HCT116 (cell line): ENCODE measurements around the gene NRIP2.

Experiments
- CEBPB ChIP-seq: IDR thresholded peaks from 2 replicates; pipeline ENCODE4 v1.6.1; 2012; ENCODE audit warnings: low read depth
- EZH2 ChIP-seq: fragments of 200-600 bp; sonication (generic); IDR thresholded peaks from 2 replicates; pipeline ENCODE4 v1.6.1; 2017; ENCODE audit warnings: antibody characterized with exemption, mixed run types
- EZH2phosphoT487 ChIP-seq: fragments of 200-600 bp; IDR thresholded peaks from 2 replicates; pipeline ENCODE4 v1.6.1; 2018; ENCODE audit warnings: antibody characterized with exemption, borderline replicate concordance
- JUND ChIP-seq: IDR thresholded peaks from 2 replicates; pipeline ENCODE4 v1.6.1; 2012
- POLR2A ChIP-seq: IDR thresholded peaks from 2 replicates; pipeline ENCODE4 v1.7.0; 2011; ENCODE audit warnings: borderline replicate concordance; ENCODE audit not compliant: insufficient read depth, insufficient read length; ENCODE audit errors: extremely low read depth
- POLR2AphosphoS5 ChIP-seq: IDR thresholded peaks from 2 replicates; pipeline ENCODE4 v1.6.1; 2011; ENCODE audit warnings: mild to moderate bottlenecking, low read depth, low read length, moderate library complexity
- SIN3A ChIP-seq: IDR thresholded peaks from 2 replicates; pipeline ENCODE4 v1.6.1; 2012; ENCODE audit warnings: low read depth
- ZFX ChIP-seq: fragments of 450-650 bp; IDR thresholded peaks from 2 replicates; pipeline ENCODE4 v1.6.1; 2017
- ZNF274 ChIP-seq: fragments of 200-500 bp; sonication (Bioruptor generic); IDR thresholded peaks from 2 replicates; pipeline ENCODE4 v1.6.1; 2014; ENCODE audit warnings: mild to moderate bottlenecking, low read depth, low read length, inconsistent platforms
- TF ChIP-seq, protein P1 (sequence below): IDR thresholded peaks from 2 replicates; pipeline ENCODE4 v1.6.1; 2012; ENCODE audit warnings: low read depth
- TF ChIP-seq, protein P2 (sequence below), 3 experiments: fragments of 200-600 bp in 1 of 3; sonication (generic) in 1 of 3; IDR thresholded peaks in 2 of 3; conservative IDR thresholded peaks in 1 of 3; 2 replicates each; pipeline ENCODE4 v1.5.1; 2012 to 2017; ENCODE audit warnings: low read depth in 2 of 3, low read length in 2 of 3, antibody characterized with exemption in 1 of 3, borderline replicate concordance in 1 of 3, control low read depth in 1 of 3, mild to moderate bottlenecking in 1 of 3, mixed read lengths in 1 of 3, mixed run types in 1 of 3, moderate library complexity in 1 of 3; ENCODE audit not compliant: insufficient read depth in 1 of 3
- TF ChIP-seq, protein P3 (sequence below): IDR thresholded peaks from 2 replicates; pipeline ENCODE4 v1.6.1; 2012
- TF ChIP-seq, protein P4 (sequence below): IDR thresholded peaks from 2 replicates; pipeline ENCODE4 v1.6.1; 2012

DNA sequence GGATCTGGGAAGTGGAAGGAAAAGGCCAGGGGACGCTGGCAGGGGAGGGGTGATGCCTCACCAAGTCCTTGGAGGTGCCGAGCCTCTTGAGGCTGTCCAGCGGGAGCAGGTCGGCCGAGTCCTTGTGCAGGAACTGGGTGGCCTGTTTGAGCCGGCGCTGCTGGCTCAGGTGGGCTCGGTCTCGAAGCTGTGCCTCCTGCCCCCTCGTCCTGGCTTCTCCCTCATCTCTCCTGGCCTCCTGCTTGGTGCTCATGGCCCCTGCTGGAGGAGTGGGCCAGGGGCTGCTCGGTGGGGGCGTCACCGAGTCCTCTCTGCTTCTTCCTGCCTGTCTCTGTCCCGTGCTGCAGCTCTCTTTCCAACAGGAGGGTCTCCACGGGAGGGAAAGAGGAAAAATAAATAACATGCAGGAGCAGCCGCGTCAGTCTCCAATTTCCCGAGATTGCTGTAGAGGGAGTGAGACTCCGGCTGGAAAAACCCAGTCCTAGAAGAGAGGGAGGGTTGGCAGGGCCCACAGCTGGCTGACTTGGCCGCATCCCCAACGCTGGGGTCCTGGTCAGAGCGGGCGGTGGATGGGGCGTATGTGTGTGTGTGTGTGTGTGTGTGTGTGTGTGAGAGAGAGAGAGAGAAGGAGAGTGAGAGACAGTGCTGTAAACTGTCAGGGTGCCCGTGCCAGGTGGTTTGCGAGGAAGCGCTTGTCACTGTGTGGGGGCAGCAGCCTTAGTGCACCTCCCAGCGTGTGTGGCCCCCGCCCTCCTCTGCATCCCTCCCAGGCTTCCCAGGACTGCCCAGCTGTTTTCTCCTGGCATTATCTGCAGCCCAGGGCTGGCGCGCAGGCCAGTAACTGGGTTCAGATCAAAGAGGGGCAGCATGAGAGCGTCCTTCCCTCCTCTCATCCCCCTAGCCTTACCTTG is at the start of gene NRIP2:
- TF ChIP-seq, protein P1, sequence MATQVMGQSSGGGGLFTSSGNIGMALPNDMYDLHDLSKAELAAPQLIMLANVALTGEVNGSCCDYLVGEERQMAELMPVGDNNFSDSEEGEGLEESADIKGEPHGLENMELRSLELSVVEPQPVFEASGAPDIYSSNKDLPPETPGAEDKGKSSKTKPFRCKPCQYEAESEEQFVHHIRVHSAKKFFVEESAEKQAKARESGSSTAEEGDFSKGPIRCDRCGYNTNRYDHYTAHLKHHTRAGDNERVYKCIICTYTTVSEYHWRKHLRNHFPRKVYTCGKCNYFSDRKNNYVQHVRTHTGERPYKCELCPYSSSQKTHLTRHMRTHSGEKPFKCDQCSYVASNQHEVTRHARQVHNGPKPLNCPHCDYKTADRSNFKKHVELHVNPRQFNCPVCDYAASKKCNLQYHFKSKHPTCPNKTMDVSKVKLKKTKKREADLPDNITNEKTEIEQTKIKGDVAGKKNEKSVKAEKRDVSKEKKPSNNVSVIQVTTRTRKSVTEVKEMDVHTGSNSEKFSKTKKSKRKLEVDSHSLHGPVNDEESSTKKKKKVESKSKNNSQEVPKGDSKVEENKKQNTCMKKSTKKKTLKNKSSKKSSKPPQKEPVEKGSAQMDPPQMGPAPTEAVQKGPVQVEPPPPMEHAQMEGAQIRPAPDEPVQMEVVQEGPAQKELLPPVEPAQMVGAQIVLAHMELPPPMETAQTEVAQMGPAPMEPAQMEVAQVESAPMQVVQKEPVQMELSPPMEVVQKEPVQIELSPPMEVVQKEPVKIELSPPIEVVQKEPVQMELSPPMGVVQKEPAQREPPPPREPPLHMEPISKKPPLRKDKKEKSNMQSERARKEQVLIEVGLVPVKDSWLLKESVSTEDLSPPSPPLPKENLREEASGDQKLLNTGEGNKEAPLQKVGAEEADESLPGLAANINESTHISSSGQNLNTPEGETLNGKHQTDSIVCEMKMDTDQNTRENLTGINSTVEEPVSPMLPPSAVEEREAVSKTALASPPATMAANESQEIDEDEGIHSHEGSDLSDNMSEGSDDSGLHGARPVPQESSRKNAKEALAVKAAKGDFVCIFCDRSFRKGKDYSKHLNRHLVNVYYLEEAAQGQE: no peak
- TF ChIP-seq, protein P2, sequence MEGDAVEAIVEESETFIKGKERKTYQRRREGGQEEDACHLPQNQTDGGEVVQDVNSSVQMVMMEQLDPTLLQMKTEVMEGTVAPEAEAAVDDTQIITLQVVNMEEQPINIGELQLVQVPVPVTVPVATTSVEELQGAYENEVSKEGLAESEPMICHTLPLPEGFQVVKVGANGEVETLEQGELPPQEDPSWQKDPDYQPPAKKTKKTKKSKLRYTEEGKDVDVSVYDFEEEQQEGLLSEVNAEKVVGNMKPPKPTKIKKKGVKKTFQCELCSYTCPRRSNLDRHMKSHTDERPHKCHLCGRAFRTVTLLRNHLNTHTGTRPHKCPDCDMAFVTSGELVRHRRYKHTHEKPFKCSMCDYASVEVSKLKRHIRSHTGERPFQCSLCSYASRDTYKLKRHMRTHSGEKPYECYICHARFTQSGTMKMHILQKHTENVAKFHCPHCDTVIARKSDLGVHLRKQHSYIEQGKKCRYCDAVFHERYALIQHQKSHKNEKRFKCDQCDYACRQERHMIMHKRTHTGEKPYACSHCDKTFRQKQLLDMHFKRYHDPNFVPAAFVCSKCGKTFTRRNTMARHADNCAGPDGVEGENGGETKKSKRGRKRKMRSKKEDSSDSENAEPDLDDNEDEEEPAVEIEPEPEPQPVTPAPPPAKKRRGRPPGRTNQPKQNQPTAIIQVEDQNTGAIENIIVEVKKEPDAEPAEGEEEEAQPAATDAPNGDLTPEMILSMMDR (IDR thresholded peaks at IDR 0.05 in 2 of 3, conservative IDR thresholded peaks at IDR 0.05 in 1 of 3; ENCODE audit: borderline replicate concordance in 1 of 3, insufficient read depth in 1 of 3, low read depth in 2 of 3, low read length in 2 of 3): no peak
- TF ChIP-seq POLR2AphosphoS5 (no peak), ZNF274 (no peak), POLR2A (no peak), EZH2 (no peak), SIN3A (no peak), CEBPB (no peak), ZFX (no peak), EZH2phosphoT487 (no peak), JUND (no peak)
- TF ChIP-seq, protein P3, sequence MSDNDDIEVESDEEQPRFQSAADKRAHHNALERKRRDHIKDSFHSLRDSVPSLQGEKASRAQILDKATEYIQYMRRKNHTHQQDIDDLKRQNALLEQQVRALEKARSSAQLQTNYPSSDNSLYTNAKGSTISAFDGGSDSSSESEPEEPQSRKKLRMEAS: no peak
- TF ChIP-seq, protein P4, sequence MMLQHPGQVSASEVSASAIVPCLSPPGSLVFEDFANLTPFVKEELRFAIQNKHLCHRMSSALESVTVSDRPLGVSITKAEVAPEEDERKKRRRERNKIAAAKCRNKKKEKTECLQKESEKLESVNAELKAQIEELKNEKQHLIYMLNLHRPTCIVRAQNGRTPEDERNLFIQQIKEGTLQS: no peak
